HG02763 (cell line): ENCODE measurements around the gene OAF.

Experiments
- ATAC-seq: cut with Tn5 transposase; IDR thresholded peaks from one replicate; pipeline ENCODE4 v1.9.1; 2021; ENCODE audit warnings: mild to moderate bottlenecking, moderate library complexity; ENCODE audit not compliant: unreplicated experiment

OAF gene

GRCh38 chr11:120182790-120183491 lies 27.9 kb upstream of the OAF start:
- ATAC-seq, result no peak

DNA sequence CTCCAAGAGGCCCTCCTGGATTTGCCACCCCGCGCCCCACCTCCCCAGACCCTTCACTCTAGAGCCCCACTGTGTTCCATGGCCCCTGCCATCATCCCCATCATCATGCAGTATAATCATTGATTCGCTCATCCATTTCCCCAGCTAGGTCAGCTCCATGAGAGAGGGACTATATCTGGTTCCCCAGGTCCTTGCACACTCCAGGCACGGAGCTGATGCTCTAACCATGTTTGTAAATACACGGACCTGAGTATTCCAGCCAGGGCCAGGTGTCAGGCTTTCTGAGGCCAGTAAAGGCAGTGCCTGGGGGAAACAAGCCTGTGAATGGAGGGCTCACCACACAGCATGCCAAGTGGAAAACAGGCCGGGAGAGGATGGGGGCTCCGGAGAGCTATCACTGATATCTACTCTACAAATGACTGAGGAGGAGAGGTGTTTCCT lies 27.1 kb upstream of the OAF start:
- ATAC-seq, result no peak

DNA sequence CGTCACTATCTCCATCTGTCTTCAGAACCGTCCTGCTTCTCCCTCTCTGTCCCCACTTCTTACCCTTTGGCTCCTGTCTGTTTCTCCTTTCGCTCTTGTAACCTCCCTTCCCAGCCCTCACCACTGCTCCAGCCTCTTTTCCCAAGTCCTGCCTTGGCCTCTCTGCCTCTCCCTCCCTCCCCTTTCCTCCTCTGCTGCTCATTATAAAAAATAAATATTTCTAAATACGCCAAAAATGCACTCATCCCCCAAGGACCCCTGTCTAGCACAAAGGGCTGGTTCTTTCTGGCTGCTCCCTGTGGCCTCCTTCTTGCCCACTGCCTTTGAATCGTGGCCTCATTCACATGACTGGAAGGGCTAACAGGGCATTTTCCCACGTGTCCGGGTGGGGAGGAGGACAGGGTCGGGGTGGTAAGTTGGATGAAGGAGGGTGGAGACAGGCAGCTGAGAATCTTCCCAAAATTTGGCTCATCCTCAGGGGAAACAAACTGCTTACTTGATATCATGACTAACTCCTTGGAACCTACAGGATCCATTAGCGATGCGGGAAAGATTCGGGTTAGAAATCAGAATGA lies 26.4 kb upstream of the OAF start:
- ATAC-seq, result no peak

DNA sequence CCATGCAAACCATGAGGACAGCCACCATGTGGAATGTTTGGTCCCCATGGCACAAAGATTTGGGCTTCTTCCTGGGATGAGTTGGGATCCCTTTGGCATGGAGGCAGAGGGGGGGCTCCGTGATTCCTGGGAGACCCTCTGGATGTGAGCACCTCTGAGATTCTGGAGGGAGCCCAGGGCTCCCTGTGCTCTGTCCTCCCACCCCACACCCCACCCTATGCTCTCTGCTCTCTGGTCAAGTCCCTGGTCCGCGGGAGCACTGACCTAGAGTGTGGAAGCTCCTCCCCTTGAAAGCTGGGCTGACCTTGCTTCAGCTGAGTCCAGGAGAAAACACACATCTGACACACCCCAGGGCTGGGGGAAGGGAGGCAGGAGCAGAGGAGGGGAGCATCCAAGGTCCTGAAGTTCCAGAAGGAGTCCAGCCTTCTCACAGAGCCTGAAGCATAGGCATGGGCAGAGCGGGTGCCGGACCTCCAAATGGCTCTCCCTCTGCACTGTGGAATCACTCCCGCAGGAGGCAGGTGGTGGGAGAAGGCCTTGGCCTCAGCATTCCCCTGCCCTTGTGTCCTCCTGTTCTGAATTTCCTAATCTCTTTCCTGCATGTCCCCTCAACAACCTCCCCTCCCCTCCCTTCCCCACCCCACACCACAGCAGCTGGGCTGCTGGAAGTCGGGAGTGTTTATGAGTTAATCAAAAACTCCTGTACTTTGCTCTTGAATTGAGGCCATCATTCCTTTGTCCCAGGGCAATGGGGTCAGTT lies 25.7 kb upstream of the OAF start:
- no peak for ATAC-seq

DNA sequence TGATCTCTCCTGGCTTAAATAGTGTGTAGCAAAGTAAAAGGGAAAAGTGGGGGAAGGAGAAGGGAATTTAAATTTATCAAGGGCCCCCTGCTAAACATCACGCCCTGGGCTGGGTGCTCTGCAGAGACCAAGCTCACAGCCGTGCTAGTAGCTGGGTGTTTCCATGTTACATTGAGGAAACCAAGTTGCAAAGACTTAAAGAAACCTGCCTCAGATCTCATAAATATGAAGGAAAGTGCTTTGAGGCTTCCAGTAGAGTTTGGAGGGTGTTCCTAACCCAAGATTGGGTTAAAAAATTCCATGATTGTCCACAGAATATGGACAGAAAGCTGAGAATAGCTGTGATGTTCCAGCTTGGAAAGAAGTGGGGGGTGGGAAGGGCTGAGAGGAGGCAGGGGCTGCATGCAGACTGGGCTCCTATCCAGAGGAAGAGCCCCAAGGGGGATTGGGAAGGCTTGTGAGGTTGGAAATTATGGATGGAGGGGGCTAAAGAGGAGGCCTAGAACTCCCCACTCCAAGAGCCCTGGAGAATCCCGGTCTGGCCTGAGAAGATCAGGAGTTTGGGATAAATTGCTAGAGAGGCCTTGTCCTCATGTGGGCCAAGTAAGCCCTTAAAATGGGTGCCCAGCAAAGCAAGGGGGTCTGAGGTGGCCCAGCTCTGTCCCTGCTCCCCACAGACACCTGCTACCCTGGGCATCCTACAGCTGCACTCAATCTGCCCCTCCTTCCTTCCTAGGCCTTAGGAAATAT lies 25.0 kb upstream of the OAF start:
- no peak for ATAC-seq

GRCh38 chr11:120186456-120186773 lies 24.4 kb upstream of the OAF start:
- ATAC-seq, result no peak

DNA sequence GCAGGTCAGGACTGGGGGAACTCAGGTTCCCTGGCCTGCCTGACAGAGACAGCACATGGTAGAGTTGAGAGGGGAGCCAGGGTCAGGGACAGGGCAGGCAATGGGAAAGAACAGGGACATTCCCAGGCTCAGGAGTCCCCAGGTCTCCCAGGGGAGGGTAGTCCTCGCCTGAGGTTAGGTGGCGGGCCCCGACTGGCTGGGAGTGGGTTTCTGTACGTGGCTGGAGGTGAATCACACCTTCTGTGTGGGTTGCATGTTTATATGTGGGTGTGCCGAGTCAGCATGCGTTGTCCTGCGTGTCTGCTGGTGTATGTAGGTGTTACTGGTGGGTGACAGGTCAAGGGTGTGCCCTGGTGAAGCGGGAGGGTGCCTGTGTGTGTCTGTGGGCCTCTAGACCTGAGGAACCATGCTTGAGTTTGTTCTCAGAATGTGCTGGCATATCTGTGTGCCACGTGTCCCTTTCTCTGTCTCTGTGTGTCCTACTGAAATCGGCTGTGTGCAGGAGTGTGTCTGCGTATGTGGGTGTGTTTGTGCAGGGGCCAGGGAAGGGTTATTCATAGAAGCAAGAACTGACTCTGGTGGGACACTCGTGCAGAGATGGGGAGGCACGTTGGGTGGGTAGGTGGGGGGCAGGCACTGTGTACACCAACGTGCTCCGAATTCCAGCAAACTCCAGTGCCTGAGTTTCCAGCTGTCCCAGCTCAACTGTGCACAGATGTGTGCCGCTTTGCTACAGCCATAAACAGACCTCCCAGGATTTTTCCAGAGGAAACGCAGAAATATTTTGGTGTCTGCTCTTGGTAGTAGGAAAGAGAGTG lies 23.8 kb upstream of the OAF start:
- ATAC-seq, result peak; percentile 48

DNA sequence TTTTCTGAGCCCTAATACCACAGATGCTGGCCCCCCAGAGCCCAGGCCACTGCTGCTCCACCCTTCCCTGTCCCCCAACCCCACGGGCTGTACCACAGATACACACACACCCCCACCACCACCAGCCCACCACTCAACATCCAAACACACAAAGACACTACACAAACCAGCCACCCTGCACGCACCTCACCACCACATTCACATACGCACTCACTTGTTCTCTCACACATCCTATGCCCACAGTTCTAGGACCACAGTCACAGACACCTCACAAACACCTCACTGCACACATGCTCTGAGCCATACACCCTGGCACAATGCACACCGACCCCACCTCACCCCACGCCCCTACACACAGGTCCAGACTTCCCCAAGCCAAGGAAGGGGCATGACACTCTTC lies 22.5 kb upstream of the OAF start:
- ATAC-seq, result no peak

GRCh38 chr11:120188811-120189455 lies 21.9 kb upstream of the OAF start:
- no peak for ATAC-seq

GRCh38 chr11:120191058-120191457 lies 19.8 kb upstream of the OAF start:
- ATAC-seq, result no peak

DNA sequence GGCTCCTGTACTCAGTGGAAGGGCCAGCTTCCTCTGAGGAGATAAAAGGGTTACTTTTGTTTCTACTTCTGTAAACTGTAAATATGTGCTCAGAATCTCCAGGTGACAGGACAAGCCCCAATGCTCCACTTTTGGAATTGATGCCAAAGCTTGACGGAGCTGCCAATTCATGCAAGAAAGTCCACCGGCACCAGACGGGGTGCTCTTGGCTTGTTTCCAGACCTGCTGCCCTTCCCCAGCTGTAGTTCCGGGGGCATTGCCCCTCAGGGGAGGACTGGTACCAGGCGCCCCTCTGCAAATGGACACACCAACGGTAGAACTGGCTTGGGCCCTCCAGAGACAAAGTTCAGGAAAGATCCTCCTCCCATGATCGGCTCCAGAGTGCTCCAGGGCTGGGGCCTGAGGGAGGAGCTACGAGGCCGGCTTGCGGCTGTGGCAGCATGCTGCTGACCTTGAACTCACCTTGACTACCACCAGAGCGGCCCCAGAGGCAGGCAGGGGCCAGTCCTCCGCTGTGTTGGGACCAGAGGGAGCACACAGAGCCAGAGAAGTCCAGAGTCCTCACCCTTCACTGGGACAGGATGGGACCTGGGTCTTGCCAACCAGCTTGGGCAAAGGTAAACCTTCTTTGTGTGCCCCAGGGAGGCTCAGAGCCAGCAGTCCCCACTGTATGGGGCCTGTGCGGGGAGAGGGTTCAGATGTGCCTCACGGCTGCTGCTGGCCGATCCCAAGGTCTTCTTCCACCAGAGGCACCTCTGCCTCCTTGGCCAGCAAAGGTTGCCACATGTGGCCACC lies 17.8 kb upstream of the OAF start:
- no peak for ATAC-seq

GRCh38 chr11:120194166-120194565 lies 16.7 kb upstream of the OAF start:
- ATAC-seq, result no peak

DNA sequence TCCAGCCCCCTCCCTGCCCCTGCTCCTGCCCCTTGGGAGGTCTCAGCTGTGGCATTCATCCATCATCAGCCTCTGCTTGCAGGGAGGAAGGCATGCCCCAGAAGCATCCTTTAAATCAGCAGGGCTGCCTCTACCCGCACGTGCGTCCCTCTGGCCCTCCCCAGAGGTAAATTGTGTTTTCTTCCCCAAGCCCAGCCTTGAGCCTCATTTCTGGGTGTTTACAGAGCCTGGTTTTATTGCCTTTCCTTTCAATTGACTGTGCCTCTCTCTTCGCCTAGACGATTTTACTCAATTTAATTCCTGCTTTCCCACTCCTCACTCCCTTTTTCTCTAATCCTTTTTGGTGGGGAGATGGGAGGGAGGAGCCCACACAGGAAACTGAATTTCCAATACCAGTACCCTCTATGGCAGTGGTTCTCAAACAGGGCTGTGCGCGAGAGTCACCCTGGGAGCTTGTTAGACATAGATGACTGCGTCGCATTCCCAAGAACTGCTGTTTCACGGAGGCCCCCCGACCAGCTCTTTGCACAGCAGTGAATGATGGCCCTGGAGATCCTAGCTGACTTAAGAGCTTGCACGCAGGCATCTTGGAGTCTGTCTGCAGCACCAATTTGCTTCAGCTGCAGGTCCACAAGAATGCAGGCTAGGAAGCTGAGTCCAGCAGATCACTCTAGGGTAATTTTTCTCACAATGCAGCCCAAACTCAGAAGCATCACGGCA lies 15.1 kb upstream of the OAF start:
- ATAC-seq, result no peak

DNA sequence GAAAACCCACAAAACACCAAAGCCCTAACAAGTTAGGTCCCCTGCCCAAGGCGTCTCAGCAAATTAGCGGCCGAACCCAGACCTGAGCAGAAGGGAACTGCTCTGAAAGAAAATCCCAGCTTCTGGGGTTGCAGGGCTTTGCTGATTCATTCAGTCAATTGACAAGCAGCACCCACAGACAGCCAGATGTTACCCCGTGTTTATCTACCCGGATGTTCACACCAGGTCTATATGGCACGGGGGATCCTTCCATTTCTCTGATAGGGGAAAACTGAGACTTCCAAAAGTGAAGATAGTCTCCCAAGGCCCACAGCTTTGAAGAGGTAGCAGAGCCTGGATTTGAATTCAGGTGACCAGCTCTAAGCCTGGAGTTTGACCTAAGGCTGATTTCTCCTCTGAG lies 14.0 kb upstream of the OAF start:
- ATAC-seq, result no peak

GRCh38 chr11:120197251-120197891 lies 13.5 kb upstream of the OAF start:
- no peak for ATAC-seq

- ATAC-seq, result no peak
These were observed 12.9 kb upstream of the OAF start for GRCh38 chr11:120197977-120198376.

DNA sequence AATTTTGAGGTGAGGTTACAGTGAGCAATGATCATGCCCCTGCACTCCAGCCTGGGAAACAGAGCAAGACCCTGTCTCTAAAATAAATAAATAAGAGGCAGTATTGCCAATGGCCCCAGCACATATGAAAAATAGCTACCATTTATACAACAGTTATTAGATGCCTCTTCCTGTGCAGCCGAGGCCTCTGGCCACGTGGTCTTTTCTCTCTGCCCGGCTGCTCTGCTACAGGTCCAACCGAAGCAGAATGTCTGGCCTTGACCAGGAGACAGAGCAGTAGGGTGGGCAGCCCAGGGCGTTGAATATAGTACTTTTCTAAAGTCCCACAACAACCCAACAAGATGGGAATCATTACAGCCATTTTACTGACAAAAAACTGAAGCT lies 12.4 kb upstream of the OAF start:
- ATAC-seq, result no peak

DNA sequence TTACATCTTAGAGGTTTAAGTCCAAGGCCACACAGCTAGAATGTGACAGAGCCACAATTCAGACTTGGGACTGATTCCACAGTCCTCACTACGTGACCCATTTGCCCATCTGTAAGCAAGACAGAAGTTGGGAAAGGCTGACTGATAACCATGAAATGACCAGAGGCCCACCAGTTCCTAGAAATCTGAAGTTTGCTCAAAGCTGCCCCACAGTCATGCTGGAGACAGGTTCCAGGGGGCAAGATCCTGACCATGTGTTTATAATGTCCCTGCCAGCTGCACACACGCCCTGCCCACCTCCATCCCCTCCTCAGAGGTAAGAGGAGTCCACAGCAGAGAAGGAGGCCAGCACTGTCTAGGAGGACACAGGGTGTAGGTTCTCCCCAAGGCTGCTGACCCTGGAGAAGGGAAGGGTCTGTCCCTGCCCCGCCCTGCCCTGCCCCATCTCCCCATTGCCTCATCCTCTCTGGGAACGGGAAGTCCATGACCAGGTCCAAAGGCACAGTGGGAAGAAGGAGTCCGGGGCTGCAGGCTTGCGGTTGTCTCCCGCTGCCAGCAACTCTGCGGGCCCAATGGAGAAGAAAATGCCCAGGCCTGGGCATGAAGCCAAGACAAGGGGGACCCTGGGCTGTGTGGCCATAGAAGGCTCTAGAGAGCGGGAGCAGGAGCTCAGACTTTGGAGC lies 11.9 kb upstream of the OAF start:
- ATAC-seq, result no peak
